DMS153 (cell line): Measurements from ENCODE around the gene RSU1.

ENCODE experiments used
- DNase-seq: peaks from one replicate; lab custom pipeline; 2025; lab: John Stamatoyannopoulos, UW

The RSU1 gene

GRCh38 chr10:16741540-16741939 is 75.7 kb downstream of the RSU1 start:
- no peak for DNase-seq

DNA sequence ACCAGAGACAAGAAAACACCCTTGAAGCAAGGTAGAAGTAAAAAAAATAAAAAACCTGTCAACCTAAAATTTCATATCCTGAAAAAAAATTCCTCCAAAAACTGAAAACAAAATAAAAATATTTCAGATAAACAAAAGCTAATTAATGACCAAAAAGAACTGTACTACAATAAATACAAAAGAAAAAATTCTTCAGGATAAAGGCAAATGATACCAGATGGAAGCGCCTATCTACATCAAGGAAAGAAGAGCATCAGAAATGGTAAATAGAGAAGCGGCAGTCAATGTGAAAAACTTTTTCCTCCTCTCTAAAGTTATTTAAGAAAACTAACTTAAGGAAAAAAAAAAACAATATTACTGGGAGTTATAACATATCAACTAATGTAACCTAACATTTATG is 79.8 kb downstream of the RSU1 start:
- no peak for DNase-seq

GRCh38 chr10:16735671-16736070 is 81.6 kb downstream of the RSU1 start:
- no peak for DNase-seq

- DNase-seq: no peak
Observed at GRCh38 chr10:16732376-16732775, 84.8 kb downstream of the RSU1 start.

GRCh38 chr10:16728266-16728665 is 89.0 kb downstream of the RSU1 start:
- DNase-seq: no peak

- DNase-seq: no peak
Observed at GRCh38 chr10:16727666-16728065, 89.6 kb downstream of the RSU1 start.

DNA sequence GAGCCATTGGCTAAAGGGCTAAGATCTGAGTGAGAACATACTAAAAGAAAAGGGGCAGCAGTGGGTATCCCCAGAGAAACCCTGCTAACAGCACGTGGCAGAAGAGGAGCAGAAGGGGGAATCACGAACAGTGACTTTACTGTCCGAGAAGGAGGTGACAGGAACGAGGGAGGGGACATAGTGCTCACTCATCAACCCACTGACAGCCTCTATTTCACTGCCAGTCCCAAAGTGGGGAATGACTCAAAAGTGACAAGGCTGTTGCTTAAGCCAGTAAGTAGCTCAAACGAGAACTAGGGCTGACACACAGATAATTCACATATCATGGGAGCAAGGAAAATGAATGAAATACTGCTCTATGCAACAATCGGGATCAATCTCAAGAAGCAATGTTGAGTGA is 92.7 kb downstream of the RSU1 start:
- DNase-seq: no peak

GRCh38 chr10:16720812-16721211 is 96.4 kb downstream of the RSU1 start:
- no peak for DNase-seq

DNA sequence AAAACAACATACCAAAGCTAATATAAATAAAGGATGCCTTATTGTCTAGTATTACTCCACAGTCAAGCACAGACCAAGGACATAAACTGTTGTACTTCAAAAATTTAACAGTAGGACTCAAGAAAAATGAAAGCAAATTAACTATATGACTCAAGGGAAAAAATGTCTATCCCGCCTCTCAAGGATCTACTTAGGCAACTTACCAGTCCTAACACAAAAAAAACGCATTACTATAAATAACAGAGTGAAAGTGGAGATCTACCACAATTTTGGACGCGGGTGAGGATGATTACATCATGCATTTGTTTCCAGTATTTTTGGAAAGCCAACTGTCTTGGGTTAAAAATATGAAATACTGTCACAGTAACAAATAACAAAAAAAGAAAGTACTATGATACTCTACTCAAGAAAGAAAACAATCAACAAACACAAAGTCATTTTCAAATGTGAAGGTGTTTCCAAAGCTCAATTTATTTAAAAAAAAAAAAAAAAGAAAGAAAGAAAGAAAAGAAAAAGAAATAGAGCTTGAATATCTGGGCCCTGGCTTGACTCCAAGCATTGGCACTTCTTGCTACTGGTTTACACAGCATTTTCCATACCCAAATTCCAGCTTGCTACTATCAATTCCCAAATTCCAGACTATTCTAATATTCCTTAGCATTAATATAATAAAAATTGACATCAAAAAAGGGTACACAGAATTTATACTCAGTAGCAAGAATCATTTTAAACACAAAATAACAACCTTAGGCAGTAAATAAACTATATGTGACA is 99.4 kb downstream of the RSU1 start:
- no peak for DNase-seq

DNA sequence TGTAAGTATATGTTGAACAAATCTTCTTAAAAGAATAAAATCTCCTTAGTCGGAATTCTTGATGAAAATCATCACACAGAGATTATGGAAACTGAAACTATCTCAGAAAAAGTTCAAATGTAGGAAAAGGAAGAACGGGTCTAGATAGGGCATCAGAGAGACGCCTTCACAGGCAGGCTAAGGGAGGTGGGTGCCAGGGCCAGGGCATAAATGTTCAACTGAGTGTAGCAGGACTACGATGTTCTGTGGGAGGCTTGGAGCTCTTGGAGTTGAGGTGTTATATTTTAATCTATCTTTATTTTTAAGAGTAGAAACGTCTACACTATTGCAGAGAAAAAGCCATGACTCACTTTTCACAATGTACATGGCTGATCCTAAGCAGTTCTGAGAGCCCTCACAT is 101.2 kb downstream of the RSU1 start:
- DNase-seq: no peak

DNA sequence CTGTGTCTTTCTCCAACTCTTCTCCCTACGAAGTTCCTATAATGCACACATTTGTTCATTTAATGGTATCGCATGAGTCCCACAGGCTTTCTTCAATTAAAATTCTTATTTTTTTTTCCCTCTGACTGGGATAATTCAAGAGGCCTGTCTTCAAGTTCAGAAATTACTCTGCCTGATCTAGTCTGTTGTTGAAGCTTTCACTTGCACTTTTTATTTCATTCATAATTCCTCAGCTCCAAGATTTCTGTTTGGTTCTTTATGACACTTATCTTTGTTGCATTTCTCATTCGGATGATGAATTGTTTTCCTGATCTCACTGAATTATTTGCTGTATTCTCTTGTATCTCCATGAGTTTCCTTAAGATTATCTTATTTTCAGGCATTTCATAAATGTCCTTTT is 103.9 kb downstream of the RSU1 start:
- DNase-seq: no peak

GRCh38 chr10:16712883-16713282 is 104.3 kb downstream of the RSU1 start:
- no peak for DNase-seq

- DNase-seq: no peak
Observed at GRCh38 chr10:16700331-16700730, 116.9 kb downstream of the RSU1 start.

- DNase-seq: no peak
Observed at GRCh38 chr10:16699435-16700057, 117.7 kb downstream of the RSU1 start.

GRCh38 chr10:16698461-16698860 is 118.8 kb downstream of the RSU1 start:
- DNase-seq: no peak

DNA sequence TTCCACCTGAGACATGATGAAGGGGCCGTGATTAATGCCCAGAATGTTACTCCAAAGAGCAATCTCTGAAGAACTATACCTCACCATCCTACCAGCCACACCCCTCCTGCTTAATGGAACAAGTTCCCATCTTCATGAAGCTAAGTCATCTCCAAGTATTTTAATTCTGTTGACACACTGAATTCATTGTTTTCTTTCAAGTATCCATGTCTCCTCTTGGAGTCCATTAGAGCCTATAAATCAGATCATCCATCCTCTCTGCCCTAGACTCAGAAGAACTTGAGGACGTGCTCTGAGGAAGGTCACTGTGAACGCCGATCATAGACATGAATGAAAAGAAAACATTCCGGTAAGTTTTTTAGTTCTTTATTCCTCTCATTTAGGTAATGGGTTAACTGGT is 126.8 kb downstream of the RSU1 start:
- no peak for DNase-seq

GRCh38 chr10:16689696-16690095 is 127.5 kb downstream of the RSU1 start:
- no peak for DNase-seq

DNA sequence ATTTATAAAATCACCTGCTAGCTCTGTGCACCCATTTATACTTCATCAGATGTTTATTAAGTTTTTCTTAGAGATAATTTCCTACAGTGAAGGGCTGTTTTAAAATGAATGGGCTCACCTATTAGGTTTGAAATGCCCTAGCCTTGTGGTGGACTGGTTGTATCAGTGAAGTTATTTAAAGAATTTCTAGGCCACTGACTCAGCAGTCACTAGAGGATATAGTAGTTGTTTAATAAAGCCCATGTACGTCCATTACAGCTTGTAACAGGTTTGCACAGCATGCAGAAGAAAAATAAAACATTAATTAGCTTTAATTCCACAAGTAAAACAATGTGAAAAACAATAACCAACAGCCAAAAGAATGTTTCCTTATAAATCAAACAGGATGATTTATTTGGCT is 128.0 kb downstream of the RSU1 start:
- DNase-seq: no peak

DNA sequence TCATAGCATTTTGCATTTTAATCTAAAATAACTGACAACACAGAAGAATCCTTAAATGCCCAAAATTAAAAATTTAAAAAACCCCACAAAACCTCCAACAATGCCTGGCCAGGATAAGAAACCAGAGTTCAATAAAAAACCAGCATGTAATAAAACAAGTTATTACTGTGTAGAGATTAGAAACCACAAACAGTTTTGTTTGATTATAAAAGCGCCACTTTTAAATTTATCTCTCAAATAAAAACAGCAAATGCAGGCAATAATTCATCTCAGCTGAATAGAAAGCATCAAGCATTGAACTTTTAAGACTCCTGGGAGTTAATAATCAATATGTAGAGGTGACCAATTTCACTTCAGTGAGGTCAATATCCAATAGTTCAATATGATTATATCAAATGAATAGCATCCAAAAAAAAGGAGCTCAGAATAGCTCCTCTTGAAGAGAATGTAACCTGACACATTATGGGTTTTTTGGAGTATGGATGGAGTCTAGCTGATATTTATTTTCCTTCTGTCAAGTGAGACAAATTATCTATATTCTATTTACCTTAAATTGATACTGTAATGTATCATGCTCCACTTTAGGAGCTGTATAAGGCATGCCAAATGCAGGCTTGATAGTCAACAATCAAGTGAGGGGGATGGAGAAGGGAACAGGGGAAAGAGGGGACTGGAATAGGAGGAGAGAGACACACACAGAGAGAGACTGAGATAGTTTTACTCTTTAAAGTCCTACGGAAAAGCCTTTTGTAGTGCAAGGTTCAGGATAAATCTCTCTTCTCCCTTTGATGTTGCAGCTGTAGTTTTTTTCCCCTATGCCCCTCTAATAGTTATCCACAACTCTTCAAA is 130.9 kb downstream of the RSU1 start:
- peak; percentile 31 for DNase-seq

DNA sequence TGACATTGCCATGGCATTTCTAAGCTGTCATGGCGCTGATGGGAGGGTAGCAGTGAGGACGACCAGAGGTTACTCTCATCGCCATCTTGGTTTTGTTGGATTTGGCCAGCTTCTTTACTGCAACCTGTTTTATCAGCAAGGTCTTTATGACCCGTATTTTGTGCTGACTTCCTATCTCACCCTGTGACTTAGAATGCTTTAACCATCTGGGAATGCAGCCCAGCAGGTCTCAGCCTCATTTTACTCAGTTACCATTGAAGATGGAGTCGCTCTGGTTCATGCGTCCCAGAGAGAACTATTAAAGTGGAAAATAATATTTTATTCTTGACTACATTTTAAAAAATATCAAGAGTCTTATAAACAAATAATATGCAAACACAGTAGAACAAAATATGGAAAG is 131.7 kb downstream of the RSU1 start:
- no peak for DNase-seq

- DNase-seq: no peak
Observed at GRCh38 chr10:16681521-16681920, 135.7 kb downstream of the RSU1 start.

DNA sequence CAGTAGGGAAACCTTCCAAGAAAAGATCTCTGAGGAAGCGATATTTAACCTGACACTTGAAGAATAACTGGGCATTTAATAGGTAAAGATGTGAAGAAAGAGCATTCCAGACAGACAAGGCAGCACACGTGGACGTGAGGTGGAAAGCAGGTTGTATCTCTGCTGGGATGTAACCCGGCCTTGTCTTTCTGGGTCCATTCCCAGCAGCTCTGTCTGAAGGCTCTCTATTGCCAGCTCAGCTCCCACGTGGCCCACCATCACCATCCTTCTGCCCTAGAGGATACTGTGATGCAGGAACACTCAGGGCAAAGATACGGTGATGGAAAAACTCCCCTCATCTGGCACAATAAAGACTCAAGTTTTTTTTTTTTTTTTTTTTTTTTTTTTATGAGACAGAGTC is 137.7 kb downstream of the RSU1 start:
- no peak for DNase-seq

- no peak for DNase-seq
Observed at GRCh38 chr10:16675334-16675733, 141.9 kb downstream of the RSU1 start.
